Skin of body (tissue), 2 donors: ENCODE measurements around the gene SFTPB. TPM values are rescaled to one million over a fixed set of nuclear protein-coding genes. Genes with fewer than 3 reads are reported as not detected.
"Not testable (repeated sequence)": the region's sequence is repeated elsewhere in the genome, so short reads cannot be mapped to it uniquely, and the experiment has no call there.

Source experiments
- DNase-seq: peaks from one replicate; lab custom pipeline; 2025; lab: John Stamatoyannopoulos, UW
- total RNA-seq: library from RNA; depleted of rRNA; stranded (reverse); fragments of >200 nt; gene quantifications from one replicate; pipeline ENCODE4 v1.2.3, GENCODE V29; 2014

Gene SFTPB
- total RNA-seq, result not detected

DNA sequence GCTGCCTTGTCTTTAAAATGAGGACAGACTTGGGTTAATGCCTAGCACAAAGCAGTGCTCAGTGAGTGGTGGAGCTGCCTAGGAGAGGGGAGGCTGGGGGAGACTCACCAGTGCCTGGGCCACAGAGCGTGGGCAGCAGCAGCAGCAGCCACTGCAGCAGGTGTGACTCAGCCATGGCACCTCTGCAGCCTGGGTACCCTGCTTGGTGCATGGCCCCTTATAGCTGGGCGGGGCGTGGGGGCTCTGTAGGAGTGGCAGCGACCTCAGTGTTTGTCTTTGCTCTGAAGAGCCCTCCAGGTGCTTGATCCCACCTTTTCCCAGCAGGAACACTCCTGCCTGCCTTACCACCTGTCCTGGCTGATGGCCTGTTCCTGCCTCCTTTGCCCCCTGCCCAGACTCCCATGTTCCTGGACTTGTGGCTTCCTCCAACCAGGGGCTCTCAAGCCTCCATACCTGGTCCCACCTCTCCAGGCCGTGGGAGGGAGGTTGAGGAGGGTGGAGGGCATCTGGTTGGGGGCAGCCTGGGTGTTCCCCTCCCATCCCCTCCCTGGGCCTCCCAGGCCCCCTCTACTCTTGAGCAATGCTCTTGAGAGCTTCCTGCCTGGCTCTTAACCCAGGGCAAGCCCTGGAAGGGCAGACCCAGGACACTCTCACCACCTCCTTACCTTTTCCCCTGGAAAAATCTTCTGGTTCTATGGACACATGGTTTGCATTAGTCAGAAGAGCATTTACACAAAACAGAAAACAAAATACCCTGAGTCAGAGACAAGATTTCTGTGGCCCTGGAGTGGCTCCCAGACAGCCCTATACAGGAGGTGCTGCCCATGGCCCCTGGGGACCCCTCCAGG, at the start of gene SFTPB:
Gene SFTPB, minus strand, starts transcription at position 191 of the 848 bp plus-strand sequence. Its CDS starts 16 bp downstream, at position 175.
- no peak for DNase-seq

DNA sequence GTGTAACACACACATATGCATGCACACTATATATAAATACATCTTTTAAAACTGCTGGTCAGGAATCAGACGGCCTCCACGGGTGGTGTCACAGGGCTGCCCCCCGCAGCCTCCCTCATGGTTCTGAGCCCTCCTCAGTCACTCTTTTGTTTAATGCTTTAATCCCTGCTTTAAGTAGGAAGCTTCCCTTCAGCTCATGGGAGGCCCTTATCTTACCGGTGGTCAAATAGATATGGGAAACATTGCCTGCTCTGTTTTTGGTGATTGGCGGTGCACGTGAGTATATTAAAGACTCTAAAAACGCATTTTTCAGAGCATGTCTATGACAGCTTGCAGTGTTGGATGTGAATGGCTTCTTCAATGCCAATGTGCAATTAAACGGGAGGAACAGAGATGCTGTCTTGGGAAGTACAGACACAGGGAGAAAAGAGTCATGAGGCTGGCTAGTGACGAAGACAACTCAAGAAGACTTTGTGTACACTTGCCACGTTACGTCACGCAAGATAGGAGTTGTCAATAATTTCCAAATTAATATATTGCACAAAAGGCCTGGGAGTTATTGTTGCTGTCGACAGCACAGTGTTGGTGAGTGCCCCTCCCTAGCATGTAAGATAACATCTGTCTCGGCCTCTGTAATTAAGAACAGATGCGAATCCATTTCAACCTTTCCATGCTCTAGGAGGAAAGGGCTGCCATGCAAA, 49.5 kb upstream of the SFTPB start:
- peak; percentile 78 for DNase-seq

DNA sequence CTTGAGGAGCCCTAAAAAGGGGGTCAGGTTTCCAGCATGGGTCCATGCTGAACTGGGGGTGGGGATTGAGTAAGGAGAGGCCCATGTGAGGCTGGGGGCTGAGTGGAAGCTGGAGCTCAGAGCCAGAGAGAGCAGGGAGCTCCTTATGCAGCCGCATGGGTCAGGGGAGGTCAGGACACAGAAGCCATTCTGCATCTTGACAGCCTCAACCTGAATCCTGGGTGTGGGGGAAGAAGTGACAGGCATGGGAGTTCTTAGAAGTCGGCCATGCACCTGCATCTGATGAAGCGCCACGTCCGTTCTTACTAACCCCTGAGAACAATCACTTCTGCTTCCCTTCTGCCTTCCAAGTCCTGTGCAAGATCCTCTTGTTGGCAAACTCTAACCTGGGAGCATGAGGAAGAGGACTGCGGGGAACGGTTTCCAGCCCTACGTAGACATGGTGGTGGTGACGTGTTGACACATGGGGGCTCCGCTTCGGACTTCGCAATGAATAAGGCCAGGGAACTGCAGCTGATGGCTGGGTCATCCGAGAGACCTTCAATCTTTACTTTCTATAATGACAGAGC, 48.4 kb upstream of the SFTPB start:
- DNase-seq, result no peak

DNA sequence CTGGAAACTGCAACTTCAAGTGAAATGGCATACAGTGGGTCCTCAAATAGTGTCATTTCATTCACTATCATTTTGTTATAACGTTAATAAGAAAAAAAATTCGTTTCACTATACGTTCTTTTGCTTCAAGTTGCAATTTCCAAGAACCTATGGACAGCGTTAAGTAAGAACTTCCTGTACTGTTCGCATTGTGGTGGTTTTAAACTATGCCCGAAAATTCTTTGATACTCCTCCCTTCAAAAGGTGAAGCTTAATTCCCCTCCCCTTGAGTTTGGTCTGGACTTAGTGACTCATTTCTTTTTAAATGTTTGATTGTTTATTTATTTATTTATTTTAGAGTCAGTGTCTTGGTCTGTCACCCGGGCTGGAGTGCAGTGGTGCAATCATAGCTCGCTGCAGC, 46.8 kb upstream of the SFTPB start:
- no peak for DNase-seq

DNA sequence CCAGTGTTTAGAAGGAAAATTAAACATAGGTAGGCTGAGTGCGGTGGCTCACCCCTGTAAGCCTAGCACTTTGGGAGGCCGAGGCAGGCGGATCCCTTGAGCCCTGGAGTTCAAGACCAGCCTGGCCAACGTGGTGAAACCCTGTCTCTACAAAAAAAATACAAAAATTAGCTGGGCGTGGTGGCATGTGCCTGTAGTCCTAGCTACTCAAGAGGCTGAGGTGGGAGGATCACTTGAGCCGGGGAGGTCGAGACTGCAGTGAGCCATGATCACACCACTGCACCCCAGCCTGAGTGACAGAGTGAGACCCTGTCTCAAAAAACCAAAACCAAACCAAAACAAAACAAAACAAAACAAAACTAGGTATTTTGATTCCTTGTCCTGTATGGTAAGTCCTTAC, 46.4 kb upstream of the SFTPB start:
- not testable (repeated sequence) for DNase-seq

DNA sequence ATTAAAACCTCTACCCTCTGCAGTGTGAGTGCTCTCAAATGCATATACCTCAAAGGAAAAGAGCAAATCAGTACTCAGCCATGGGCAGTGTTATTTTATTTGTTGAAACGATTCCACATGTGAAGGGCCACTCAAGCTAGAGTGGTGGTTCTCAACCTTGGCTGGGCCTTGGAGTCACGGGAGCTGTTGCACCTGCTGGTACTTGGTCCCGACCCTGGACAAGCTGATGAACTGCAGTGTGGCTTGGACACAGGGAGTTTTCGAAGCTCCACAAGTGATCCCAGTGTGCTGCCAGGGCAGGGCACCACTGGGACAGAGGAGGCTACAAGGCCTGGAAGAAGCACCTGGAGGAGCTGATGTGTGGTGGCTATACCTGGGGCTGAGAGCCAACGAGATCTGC, 45.8 kb upstream of the SFTPB start:
- DNase-seq, result no peak

DNA sequence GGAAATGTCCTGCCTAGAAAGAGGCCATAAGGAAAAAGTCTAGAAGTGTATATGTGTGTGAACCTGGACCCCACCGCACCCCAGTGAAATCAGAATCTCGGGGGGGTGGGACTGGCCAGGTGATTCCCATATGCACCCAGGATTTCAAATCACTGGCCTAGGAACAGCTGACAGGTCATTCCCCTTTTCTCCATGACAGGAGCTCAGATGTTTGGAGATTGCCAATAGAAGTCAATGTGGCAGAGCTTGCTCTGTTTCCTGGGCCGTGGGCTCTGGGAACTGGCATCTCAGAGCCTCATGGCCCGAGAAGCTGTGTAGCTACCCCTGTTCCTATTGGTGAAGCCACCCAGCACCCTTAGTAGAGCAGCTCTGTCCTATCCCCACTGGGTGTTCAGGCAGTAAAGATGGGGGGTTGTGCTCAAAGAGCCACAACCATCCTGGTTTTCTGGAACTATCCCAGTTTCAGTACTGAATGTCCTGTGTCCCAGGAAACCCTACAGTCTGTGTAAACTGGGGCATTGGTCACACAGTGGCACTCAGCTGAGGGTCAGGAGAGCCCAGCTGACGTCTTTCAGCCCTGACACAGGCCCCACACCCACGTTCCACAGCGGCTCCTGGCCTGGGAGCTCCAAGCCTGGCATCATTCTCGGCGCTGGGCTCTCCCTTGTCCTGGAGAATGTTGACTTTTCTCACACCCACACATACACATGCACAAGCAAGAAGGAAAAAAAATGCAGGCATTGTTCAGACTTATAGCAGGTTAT, 45.0 kb upstream of the SFTPB start:
- no peak for DNase-seq

DNA sequence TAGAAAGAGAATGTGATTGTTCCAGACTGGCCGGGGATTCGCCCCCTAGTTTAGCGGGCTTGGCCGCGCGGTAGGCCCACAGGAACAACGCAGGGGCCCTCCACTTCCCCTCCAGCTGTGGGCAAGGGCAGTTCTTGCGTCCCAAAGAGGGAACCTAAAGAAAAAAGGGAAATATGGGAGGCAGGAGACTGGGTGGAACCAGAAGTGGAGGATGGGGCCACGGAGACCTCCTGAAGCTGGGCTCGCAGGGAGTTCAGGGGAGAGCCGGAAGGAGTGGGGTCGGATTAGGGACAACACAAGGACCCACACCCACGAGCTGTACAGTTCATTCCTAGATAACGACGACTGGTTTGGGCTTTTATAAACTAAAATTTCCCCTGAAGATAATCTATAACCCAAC, 44.3 kb upstream of the SFTPB start:
- DNase-seq, result no peak

DNA sequence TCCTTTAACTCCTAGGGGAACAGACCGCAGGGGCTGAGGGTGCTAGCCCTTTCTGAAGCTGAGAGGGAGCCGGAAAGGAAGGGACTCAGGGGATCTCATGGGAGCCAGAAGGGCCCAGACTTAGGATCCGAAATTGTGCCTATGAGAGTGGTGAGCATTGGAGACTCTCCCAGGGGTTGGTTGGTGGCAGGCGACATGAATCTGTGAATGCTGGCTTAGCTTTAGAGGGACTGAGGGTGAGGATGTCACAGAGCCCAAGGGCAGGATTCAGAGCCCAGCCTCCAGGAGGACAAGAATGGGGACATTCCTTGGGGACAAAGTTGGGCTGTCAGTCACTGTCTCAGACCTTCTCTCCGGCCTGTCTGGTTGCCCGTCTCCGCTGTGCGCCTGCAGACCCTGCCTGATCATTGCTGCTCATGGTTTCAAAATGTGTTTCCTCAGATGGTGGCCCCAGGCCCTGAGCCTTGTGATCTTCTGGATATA, 43.6 kb upstream of the SFTPB start:
- DNase-seq, result no peak

DNA sequence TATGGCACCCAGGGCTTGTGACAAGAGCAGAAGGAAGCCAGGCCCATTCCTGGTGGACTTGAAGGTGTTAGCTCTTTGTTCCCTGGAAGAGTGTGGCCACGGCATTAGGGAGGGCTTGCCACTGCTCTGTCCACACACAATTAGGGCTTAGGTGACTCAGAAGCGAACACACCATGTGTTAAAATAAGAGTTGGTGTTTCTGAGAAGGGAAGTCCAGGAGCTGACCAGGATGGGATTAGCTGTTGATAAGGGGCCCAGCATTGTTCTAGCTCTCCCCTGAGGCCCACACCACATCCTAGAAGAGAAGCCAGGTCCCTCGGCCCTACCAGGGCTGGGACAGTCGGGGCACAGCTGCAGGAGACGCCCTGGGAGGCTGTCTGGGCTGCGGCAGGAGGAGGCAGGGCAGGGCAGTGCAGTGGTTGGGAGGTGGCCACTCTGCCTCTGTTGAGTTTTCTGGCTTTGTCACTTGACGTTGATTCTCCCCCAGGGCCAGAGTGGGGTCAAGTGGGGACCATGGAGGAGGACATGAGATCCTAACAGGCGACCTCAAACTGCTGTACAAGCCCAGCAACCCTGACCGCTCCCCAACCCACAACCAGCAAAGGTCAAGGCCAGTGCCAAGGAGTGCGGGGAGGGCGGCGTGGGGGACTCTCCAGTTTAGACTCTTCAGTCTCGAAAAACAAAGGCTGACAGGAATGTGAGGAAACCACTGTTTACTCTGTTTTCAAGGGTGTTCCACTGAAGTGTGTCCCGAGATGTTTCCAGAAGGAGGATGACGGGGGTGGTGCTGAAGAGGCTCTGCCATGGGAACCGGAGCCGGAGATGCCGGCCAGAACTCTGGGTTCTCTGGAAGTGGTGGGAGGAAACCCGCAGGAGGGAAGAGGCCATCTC, 42.9 kb upstream of the SFTPB start:
- DNase-seq, result no peak

DNA sequence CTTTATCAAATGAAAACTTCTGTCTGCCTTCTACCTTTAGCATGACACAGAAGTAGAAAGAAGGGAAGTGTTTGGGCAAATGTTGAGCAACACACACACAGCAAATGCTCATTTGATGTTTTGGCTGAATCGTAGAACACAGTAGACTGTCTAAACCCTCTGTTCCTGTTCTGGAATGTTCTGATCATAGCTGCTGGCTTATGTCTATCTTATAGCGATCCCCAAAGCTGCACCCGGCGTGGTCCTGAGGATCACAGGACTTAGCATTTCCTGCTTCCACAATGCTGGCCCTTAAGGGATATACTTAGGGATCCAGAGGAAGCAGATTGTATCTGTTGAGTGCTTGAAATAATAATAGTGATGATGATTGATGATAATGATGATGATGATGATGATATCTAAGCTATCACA, 41.4 kb upstream of the SFTPB start:
- no peak for DNase-seq

DNA sequence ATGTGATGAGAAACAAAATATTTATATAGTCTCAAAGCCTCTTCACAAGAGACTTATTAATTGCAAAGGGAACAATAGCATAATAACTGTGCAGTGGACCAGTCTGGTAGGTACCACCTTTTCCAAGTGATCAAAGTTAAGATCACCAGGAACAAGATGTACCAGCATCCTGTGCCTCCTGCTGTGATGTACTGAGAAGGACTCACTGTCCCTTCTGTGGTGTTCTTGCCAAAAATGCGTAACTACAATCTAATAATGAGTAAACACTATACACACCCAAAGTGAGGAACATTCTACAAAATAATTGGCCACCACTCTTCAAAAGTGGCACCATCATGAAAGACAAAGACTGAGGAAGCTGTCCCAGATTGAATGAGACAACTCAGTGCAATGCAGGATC, 40.6 kb upstream of the SFTPB start:
- no peak for DNase-seq

DNA sequence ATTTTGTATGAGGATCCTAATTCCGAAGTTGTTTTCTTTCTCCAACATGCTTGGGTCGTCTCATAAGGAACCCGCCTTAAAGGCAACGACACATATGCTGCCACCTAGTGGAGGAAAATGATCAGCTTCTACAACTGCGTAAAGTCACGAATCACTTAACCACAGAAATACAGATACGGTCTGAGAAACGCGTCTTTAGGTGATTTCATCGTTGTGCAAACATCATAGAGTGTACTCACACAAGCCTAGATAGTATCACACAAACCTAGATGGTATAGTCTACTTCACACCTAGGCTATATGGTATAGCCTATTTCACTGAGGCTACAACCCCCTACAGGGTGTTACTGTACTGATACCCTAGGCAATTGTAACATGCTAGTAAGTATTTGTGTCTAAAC, 39.3 kb upstream of the SFTPB start:
- DNase-seq, result peak; percentile 70

DNA sequence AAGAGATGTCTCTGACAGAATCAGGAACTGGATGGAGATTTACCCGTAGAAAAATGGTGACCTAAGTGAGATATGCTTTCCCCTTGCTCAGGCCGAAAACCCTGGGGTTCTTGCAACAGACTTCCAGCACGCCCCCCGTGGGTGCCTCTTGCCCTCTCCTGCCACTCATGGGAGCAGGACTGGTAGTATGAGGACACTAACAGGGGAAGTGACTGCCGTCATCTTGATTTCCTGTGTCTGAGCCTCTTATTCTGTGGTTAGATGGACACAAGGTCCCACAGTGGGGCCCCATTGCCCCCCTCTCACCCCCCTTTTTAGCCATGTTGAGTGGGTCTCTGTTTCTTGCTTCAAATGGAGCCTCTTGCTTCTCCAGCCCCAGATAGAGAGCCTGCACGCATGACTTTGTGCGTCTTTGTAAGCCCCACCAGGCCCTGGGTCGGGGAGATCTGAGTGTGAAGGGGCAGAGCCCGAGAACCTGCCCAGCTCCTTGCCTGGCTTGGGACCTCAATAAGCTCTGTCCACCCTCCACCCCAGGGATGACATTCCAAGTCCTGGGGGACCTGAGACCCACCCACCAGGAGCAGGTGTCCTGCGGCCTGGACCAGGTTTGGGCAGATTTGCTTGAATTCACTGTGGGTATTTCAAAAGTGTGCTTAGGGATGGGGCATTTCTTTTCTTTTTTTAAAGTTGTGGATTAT, 38.7 kb upstream of the SFTPB start:
- DNase-seq, result no peak

DNA sequence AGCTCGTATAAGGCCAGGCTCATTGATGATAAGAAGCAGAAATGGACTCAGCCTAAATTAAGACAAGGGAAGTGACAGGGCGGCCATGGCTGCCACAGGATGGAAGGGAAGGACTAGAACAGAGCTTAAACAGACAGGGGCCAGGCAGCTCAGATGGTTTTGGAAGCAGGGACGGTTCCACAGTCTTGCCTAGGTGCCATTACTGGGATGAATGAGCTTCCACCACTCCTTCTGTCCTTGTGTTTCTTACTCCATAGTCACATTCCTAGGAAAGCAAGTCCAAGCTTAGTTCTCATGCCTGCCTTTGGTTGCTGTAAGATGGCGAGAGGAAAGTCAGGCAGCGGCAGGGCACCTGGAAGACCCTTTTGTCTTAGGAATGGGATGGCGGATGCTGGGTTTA, 38.1 kb upstream of the SFTPB start:
- DNase-seq, result no peak

DNA sequence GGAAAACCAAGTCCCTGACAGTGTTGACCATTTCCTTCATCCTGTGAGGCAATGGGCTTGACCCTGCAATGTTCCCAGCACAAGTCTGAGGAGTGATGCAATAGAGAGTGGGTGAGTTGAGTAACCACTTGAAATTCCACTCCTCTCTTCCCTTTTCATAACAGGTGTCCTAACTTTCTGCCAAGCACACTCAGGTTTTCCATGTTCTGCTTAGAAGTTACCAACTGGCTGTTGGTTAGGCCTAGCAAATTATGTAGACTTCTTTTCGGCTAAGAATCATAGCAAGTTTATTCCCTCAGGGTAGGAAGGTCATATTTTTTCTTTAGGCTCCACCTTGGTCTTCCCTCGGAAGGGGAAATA, 37.7 kb upstream of the SFTPB start:
- DNase-seq, result no peak

DNA sequence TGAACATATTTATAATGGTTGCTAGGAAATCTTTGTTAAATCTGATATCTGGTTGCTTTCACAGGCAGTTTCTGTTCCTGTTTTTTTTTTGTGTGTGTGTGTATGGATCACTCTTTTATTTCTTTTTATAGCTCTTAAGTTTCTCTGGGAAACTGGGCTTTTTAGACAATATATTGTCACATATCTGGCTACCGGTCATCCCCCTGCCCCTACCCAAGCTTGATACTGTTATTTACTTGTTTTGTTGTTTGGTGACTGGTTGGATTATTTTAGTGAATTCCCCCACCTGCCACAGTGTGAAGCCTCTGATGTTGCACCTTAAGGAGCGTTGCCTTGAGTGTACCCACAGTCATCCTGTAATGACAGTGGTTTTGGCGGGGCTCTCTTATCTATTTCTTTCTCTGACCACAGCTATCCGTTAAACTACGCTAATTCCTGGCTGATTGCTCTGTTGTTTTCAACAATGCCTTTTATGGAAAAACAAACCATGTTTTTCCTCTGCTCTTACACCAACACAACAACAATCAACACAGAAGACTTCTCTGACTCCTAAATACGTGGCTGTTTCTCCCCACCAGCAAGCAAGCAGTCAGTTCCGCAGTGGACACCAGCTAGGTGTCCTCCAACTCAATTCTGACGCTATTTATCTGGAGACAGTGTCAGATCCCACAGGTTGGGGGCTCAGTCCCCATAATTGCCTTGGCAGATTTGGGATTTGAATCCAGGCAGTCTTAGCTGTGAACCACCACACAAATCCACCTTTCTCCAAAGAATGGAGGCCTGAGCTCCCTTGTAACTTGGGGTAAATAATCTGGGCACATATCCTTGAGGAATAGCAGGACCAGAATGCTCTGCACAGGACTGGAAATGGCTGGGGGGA, 37.0 kb upstream of the SFTPB start:
- DNase-seq, result no peak

DNA sequence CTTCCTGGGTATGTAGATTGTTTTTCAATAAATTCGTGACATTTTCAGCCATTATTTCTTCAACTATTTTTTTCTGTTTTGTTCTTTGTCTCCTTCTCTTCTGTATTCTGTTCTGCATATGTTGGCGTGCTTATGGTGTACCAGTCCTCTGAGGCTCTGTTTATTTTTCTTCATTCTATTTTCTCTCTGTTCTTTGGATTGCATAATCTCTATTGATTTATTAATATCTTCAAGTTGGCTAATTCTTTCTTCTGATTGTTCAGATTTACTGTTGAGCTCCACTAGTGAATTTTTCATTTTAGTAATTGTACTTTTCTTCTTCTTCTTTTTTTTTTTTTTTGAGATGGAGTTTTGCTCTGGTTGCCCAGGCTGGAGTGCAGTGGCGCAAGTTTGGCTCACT, 36.0 kb upstream of the SFTPB start:
- no peak for DNase-seq

DNA sequence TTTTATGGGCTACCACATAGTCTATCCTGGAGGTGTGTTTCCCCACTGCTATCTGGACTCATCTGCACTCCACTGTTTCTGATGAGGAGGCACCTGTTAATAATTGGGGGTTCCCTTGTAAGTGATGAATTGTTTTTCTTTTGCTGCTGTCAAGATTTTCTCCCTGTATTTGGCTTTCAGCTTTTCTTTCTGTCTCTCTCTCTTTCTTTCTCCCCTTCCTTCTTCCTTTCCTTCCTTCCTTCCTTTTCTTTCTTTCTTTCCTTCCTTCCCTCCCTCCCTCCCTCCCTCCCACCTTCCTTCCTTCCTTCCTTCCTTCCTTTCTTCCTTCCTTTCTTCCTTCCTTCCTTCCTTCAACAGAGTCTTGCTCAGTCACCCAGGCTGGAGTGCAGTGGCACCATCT, 35.3 kb upstream of the SFTPB start:
- no peak for DNase-seq
